Measurements from ENCODE around the gene LHPP.
A peak's percentile ranks its signal among the peaks of the same experiment; 100 is the strongest.
"Not testable (repeated sequence)": the region's sequence is repeated elsewhere in the genome, so short reads cannot be mapped to it uniquely, and the experiment has no call there.

LHPP gene

GRCh38 chr10:124607693-124608092, 146.1 kb downstream of the LHPP start:
- H3K4me3 ChIP-seq (ENCODE audit: control insufficient read depth in 1 of 7, extremely low read depth in 1 of 7, insufficient read depth in 4 of 7, low read depth in 2 of 7, low read length in 6 of 7): no peak overlapping the region
- H3K27me3 ChIP-seq (replicated peaks in 2 of 5; ENCODE audit: control insufficient read depth in 4 of 5, insufficient read depth in 5 of 5, low read length in 4 of 5): no peaks in the 10 kb centered on the region
- no peaks in the 10 kb centered on the region for H3K9me3 ChIP-seq (ENCODE audit: control extremely low read depth in 1 of 5, control insufficient read depth in 4 of 5, insufficient read depth in 2 of 5, low read depth in 1 of 5, low read length in 4 of 5)
- no peak for DNase-seq
- no peaks in the 10 kb centered on the region for H3K36me3 ChIP-seq (ENCODE audit: control insufficient read depth in 4 of 4, insufficient read depth in 4 of 4, low read length in 3 of 4)
- 99% methylated on average over 15 of the region's 18 CpGs for WGBS (ENCODE audit: insufficient coverage)
- ChIA-PET POLR2A (no interaction called here), CTCF (no interaction called here)
- no peak overlapping the region for H3K27ac ChIP-seq (ENCODE audit: insufficient read depth in 1 of 2, low read depth in 1 of 2, low read length in 2 of 2, poor library complexity in 1 of 2, severe bottlenecking in 2 of 2)
- H3K4me1 ChIP-seq (ENCODE audit: control extremely low read depth in 1 of 4, control insufficient read depth in 4 of 4, insufficient read depth in 4 of 4, low read length in 3 of 4): peaks cover 0 to 59% (median 48%) of the 10 kb centered on the region in 4 experiments

GRCh38 chr10:124608093-124608721, 146.6 kb downstream of the LHPP start:
- DNase-seq: no peak
- Histone ChIP-seq H3K27me3 (replicated peaks in 2 of 5; ENCODE audit: control insufficient read depth in 4 of 5, insufficient read depth in 5 of 5, low read length in 4 of 5) (no peaks in the 10 kb centered on the region), H3K4me1 (ENCODE audit: control extremely low read depth in 1 of 4, control insufficient read depth in 4 of 4, insufficient read depth in 4 of 4, low read length in 3 of 4) (peaks cover 0 to 64% (median 50%) of the 10 kb centered on the region in 4 experiments), H3K4me3 (ENCODE audit: control insufficient read depth in 1 of 7, extremely low read depth in 1 of 7, insufficient read depth in 4 of 7, low read depth in 2 of 7, low read length in 6 of 7) (no peak overlapping the region), H3K9me3 (ENCODE audit: control extremely low read depth in 1 of 5, control insufficient read depth in 4 of 5, insufficient read depth in 2 of 5, low read depth in 1 of 5, low read length in 4 of 5) (no peaks in the 10 kb centered on the region), H3K36me3 (ENCODE audit: control insufficient read depth in 4 of 4, insufficient read depth in 4 of 4, low read length in 3 of 4) (no peaks in the 10 kb centered on the region), H3K27ac (ENCODE audit: insufficient read depth in 1 of 2, low read depth in 1 of 2, low read length in 2 of 2, poor library complexity in 1 of 2, severe bottlenecking in 2 of 2) (no peak overlapping the region)
- 97% methylated on average over 14 of the region's 14 CpGs for WGBS (ENCODE audit: insufficient coverage)
- POLR2A ChIA-PET: no interaction called here
- CTCF ChIA-PET: no interaction called here

- DNase-seq: no peak
- CTCF ChIA-PET: no interaction called here
- WGBS (ENCODE audit: insufficient coverage): 96% methylated on average over 9 of the region's 11 CpGs
Measured at GRCh38 chr10:124609698-124610097, 148.1 kb downstream of the LHPP start.

GRCh38 chr10:124610186-124610585, 148.6 kb downstream of the LHPP start:
- peaks cover 0 to 64% (median 46%) of the 10 kb centered on the region in 4 experiments for H3K4me1 ChIP-seq (ENCODE audit: control extremely low read depth in 1 of 4, control insufficient read depth in 4 of 4, insufficient read depth in 4 of 4, low read length in 3 of 4)
- H3K4me3 ChIP-seq (ENCODE audit: control insufficient read depth in 1 of 7, extremely low read depth in 1 of 7, insufficient read depth in 4 of 7, low read depth in 2 of 7, low read length in 6 of 7); H3K36me3 ChIP-seq (ENCODE audit: control insufficient read depth in 4 of 4, insufficient read depth in 4 of 4, low read length in 3 of 4); H3K27ac ChIP-seq (ENCODE audit: insufficient read depth in 1 of 2, low read depth in 1 of 2, low read length in 2 of 2, poor library complexity in 1 of 2, severe bottlenecking in 2 of 2); CTCF ChIA-PET; H3K9me3 ChIP-seq (ENCODE audit: control extremely low read depth in 1 of 5, control insufficient read depth in 4 of 5, insufficient read depth in 2 of 5, low read depth in 1 of 5, low read length in 4 of 5); H3K27me3 ChIP-seq (replicated peaks in 2 of 5; ENCODE audit: control insufficient read depth in 4 of 5, insufficient read depth in 5 of 5, low read length in 4 of 5); DNase-seq: not testable (repeated sequence)
- WGBS (ENCODE audit: insufficient coverage): 100% methylated on average over 4 of the region's 19 CpGs
- POLR2A ChIA-PET: interaction anchor here (0.6 kb wide), 1 partner anchor 72 kb away, joined by 3 read pairs; no protein-coding TSS in a partner anchor

More at GRCh38 chr10:124609698-124610097, 148.1 kb downstream of the LHPP start:
- Histone ChIP-seq H3K4me1 (ENCODE audit: control extremely low read depth in 1 of 4, control insufficient read depth in 4 of 4, insufficient read depth in 4 of 4, low read length in 3 of 4) (peaks cover 0 to 69% (median 49%) of the 10 kb centered on the region in 4 experiments), H3K4me3 (ENCODE audit: control insufficient read depth in 1 of 7, extremely low read depth in 1 of 7, insufficient read depth in 4 of 7, low read depth in 2 of 7, low read length in 6 of 7) (no peak overlapping the region), H3K27me3 (replicated peaks in 2 of 5; ENCODE audit: control insufficient read depth in 4 of 5, insufficient read depth in 5 of 5, low read length in 4 of 5) (no peaks in the 10 kb centered on the region), H3K36me3 (ENCODE audit: control insufficient read depth in 4 of 4, insufficient read depth in 4 of 4, low read length in 3 of 4) (no peaks in the 10 kb centered on the region), H3K27ac (ENCODE audit: insufficient read depth in 1 of 2, low read depth in 1 of 2, low read length in 2 of 2, poor library complexity in 1 of 2, severe bottlenecking in 2 of 2) (no peak overlapping the region), H3K9me3 (ENCODE audit: control extremely low read depth in 1 of 5, control insufficient read depth in 4 of 5, insufficient read depth in 2 of 5, low read depth in 1 of 5, low read length in 4 of 5) (no peaks in the 10 kb centered on the region)
- POLR2A ChIA-PET: no interaction called here

- H3K36me3 ChIP-seq (ENCODE audit: control insufficient read depth in 4 of 4, insufficient read depth in 4 of 4, low read length in 3 of 4); H3K27me3 ChIP-seq (replicated peaks in 2 of 5; ENCODE audit: control insufficient read depth in 4 of 5, insufficient read depth in 5 of 5, low read length in 4 of 5); H3K9me3 ChIP-seq (ENCODE audit: control extremely low read depth in 1 of 5, control insufficient read depth in 4 of 5, insufficient read depth in 2 of 5, low read depth in 1 of 5, low read length in 4 of 5); DNase-seq: not testable (repeated sequence)
- 84% methylated on average over 6 of the region's 17 CpGs for whole genome bisulfite sequencing (ENCODE audit: insufficient coverage)
- peak overlapping the region in 1 of 2 experiments; percentile 43 for H3K27ac ChIP-seq (ENCODE audit: insufficient read depth in 1 of 2, low read depth in 1 of 2, low read length in 2 of 2, poor library complexity in 1 of 2, severe bottlenecking in 2 of 2)
- H3K4me3 ChIP-seq (ENCODE audit: control insufficient read depth in 1 of 7, extremely low read depth in 1 of 7, insufficient read depth in 4 of 7, low read depth in 2 of 7, low read length in 6 of 7): peak overlapping the region in 2 of 7 experiments; percentile 42 to 48
- H3K4me1 ChIP-seq (ENCODE audit: control extremely low read depth in 1 of 4, control insufficient read depth in 4 of 4, insufficient read depth in 4 of 4, low read length in 3 of 4): peaks cover 0 to 57% (median 40%) of the 10 kb centered on the region in 4 experiments
- CTCF ChIA-PET: interaction anchor here (1.5 to 1.9 kb wide), 2 partner anchors 32 to 130 kb away, joined by 4 to 6 read pairs; no protein-coding TSS in a partner anchor
- POLR2A ChIA-PET: interaction anchor here (0.6 kb wide), 1 partner anchor 72 kb away, joined by 3 read pairs; no protein-coding TSS in a partner anchor
Measured at GRCh38 chr10:124610851-124611250, 149.2 kb downstream of the LHPP start.

- Histone ChIP-seq H3K9me3 (ENCODE audit: control extremely low read depth in 1 of 5, control insufficient read depth in 4 of 5, insufficient read depth in 2 of 5, low read depth in 1 of 5, low read length in 4 of 5) (no peaks in the 10 kb centered on the region), H3K27me3 (replicated peaks in 2 of 5; ENCODE audit: control insufficient read depth in 4 of 5, insufficient read depth in 5 of 5, low read length in 4 of 5) (no peaks in the 10 kb centered on the region), H3K4me3 (ENCODE audit: control insufficient read depth in 1 of 7, extremely low read depth in 1 of 7, insufficient read depth in 4 of 7, low read depth in 2 of 7, low read length in 6 of 7) (peak overlapping the region in 4 of 7 experiments; percentile 26 to 48 (median 36)), H3K27ac (ENCODE audit: insufficient read depth in 1 of 2, low read depth in 1 of 2, low read length in 2 of 2, poor library complexity in 1 of 2, severe bottlenecking in 2 of 2) (peak overlapping the region; percentile 17 to 43), H3K4me1 (ENCODE audit: control extremely low read depth in 1 of 4, control insufficient read depth in 4 of 4, insufficient read depth in 4 of 4, low read length in 3 of 4) (peaks cover 0 to 53% (median 34%) of the 10 kb centered on the region in 4 experiments), H3K36me3 (ENCODE audit: control insufficient read depth in 4 of 4, insufficient read depth in 4 of 4, low read length in 3 of 4) (peaks cover 0 to 6% (median under 1%) of the 10 kb centered on the region in 4 experiments)
- ChIA-PET POLR2A (no interaction called here), CTCF (interaction anchor here (0.8 to 2.7 kb wide), 10 partner anchors 9 to 134 kb away, joined by 3 to 7 read pairs (median 4); no protein-coding TSS in a partner anchor)
- DNase-seq: peak; percentile 66 to 94 (median 91)
- WGBS (ENCODE audit: insufficient coverage): 0% methylated on average over 11 of the region's 11 CpGs
Measured at GRCh38 chr10:124611738-124612137, 150.1 kb downstream of the LHPP start.
